H1 (cell line): ENCODE results near the gene ARRB1. TPM values are rescaled to one million over a fixed set of nuclear protein-coding genes. Genes with fewer than 3 reads are reported as not detected.

Source experiments
- CTCF ChIA-PET: fragments of 300-600 bp; sonication (Branson Sonifier 250); formaldehyde crosslinking; loops from one replicate; lab custom pipeline; 2021; ENCODE audit not compliant: partially characterized antibody; lab: Charles Lee
- POLR2A ChIA-PET: fragments of 300-600 bp; sonication (Branson Sonifier 250); formaldehyde crosslinking; loops from one replicate; lab custom pipeline; 2021; ENCODE audit warnings: inconsistent platforms; ENCODE audit not compliant: partially characterized antibody; lab: Charles Lee
- DNase-seq, 2 experiments: peaks; one replicate each; pipeline versions ENCODE4 v3.0.0 to v3.0.0-alpha.2; 2010 to 2022; ENCODE audit warnings: low spot score in 2 of 2, low read depth in 1 of 2, mixed read lengths in 1 of 2
- FAIRE-seq: peaks from 2 replicates; lab custom pipeline; 2011; peaks lifted over from hg19 to GRCh38; lab: Jason Lieb, UNC
- H2AFZ ChIP-seq: 2 replicates; pipeline ENCODE4 v1.8.1; 2012; ENCODE audit warnings: low read length, inconsistent platforms
- H2AK5ac ChIP-seq: 2 replicates; pipeline ENCODE4 v1.6.1; 2013; ENCODE audit warnings: low read depth, low read length
- H2BK120ac ChIP-seq: replicated peaks from 2 replicates; pipeline ENCODE3; 2013; ENCODE audit warnings: low read depth, low read length, inconsistent platforms
- H2BK12ac ChIP-seq: 2 replicates; pipeline ENCODE4 v1.6.1; 2013; ENCODE audit warnings: low read depth, low read length
- H2BK15ac ChIP-seq: 2 replicates; pipeline ENCODE4 v1.6.1; 2013; ENCODE audit warnings: low read length
- H2BK20ac ChIP-seq: 2 replicates; pipeline ENCODE4 v1.6.1; 2013; ENCODE audit warnings: low read length
- H2BK5ac ChIP-seq: 2 replicates; pipeline ENCODE4 v1.6.1; 2013; ENCODE audit warnings: low read depth, low read length
- H3K14ac ChIP-seq: 2 replicates; pipeline ENCODE4 v1.6.1; 2013; ENCODE audit warnings: inconsistent platforms; ENCODE audit not compliant: insufficient read length
- H3K18ac ChIP-seq: 2 replicates; pipeline ENCODE4 v1.6.1; 2013; ENCODE audit warnings: low read length; ENCODE audit errors: extremely low read depth
- H3K23ac ChIP-seq: 2 replicates; pipeline ENCODE4 v1.6.1; 2013; ENCODE audit warnings: inconsistent platforms; ENCODE audit not compliant: insufficient read length
- H3K23me2 ChIP-seq: 2 replicates; pipeline ENCODE4 v1.6.1; 2013; ENCODE audit warnings: low read depth, low read length
- H3K27ac ChIP-seq: 2 replicates; pipeline ENCODE4 v1.6.1; 2011; ENCODE audit warnings: low read depth, low read length, inconsistent platforms
- H3K27me3 ChIP-seq, 4 experiments: replicated peaks in 1 of 4; 1 replicate in 1 of 4; 2 replicates in 3 of 4; pipeline versions ENCODE4 v1.6.1 to v1.8.1; 2011 to 2013; ENCODE audit warnings: low read length in 3 of 4, mild to moderate bottlenecking in 3 of 4, inconsistent platforms in 2 of 4, mixed read lengths in 2 of 4, moderate library complexity in 1 of 4; ENCODE audit not compliant: control insufficient read depth in 3 of 4, insufficient read depth in 3 of 4; ENCODE audit errors: extremely low read depth in 1 of 4
- H3K36me3 ChIP-seq, 4 experiments: 2 replicates each; pipeline versions ENCODE4 v1.6.1 to v1.8.1; 2011 to 2013; ENCODE audit warnings: mild to moderate bottlenecking in 4 of 4, low read length in 3 of 4, moderate library complexity in 2 of 4, control low read depth in 1 of 4, inconsistent platforms in 1 of 4; ENCODE audit not compliant: insufficient read depth in 4 of 4, control insufficient read depth in 2 of 4
- H3K4ac ChIP-seq: replicated peaks from 2 replicates; pipeline ENCODE3; 2013; ENCODE audit warnings: low read length, low read depth, mixed read lengths, inconsistent platforms; ENCODE audit not compliant: insufficient read length
- H3K4me1 ChIP-seq, 4 experiments: replicated peaks in 1 of 4; 1 replicate in 1 of 4; 2 replicates in 3 of 4; pipeline versions ENCODE4 v1.6.1 to v1.8.1; 2011 to 2013; ENCODE audit warnings: low read length in 3 of 4, inconsistent platforms in 2 of 4, mixed read lengths in 1 of 4; ENCODE audit not compliant: insufficient read depth in 4 of 4, control insufficient read depth in 3 of 4
- H3K4me2 ChIP-seq, 2 experiments: 2 replicates each; pipeline versions ENCODE4 v1.6.1 to v1.8.1; 2011 to 2013; ENCODE audit warnings: low read depth in 2 of 2, low read length in 2 of 2, control low read depth in 1 of 2, inconsistent platforms in 1 of 2, mild to moderate bottlenecking in 1 of 2; ENCODE audit not compliant: insufficient read depth in 1 of 2
- H3K4me3 ChIP-seq, 4 experiments: fragments of 200-600, 300-600 bp in 1 of 4; sonication (generic), shearing (Covaris generic), sonication (Bioruptor Twin) in 1 of 4; 2 replicates each; pipeline versions ENCODE4 v1.5.1 to v1.8.1; 2011 to 2016; ENCODE audit warnings: low read length in 4 of 4, low read depth in 3 of 4, control low read depth in 2 of 4, inconsistent platforms in 2 of 4, mild to moderate bottlenecking in 2 of 4, mixed read lengths in 1 of 4, moderate library complexity in 1 of 4; ENCODE audit not compliant: insufficient read depth in 2 of 4; ENCODE audit errors: extremely low read depth in 1 of 4
- H3K56ac ChIP-seq: replicated peaks from 2 replicates; pipeline ENCODE3; 2013; ENCODE audit warnings: low read depth, mild to moderate bottlenecking, mixed read lengths, low read length, inconsistent platforms; ENCODE audit not compliant: insufficient read length
- H3K79me1 ChIP-seq: 2 replicates; pipeline ENCODE4 v1.6.1; 2013; ENCODE audit warnings: low read depth, low read length, control low read depth
- H3K79me2 ChIP-seq, 2 experiments: 2 replicates each; pipeline versions ENCODE4 v1.6.1 to v1.8.1; 2012 to 2013; ENCODE audit warnings: low read length in 2 of 2, mild to moderate bottlenecking in 2 of 2, inconsistent platforms in 1 of 2; ENCODE audit not compliant: insufficient read depth in 2 of 2, control insufficient read depth in 1 of 2
- H3K9ac ChIP-seq, 4 experiments: replicated peaks in 1 of 4; 1 replicate in 1 of 4; 2 replicates in 3 of 4; pipeline versions ENCODE4 v1.6.1 to v1.8.1; 2011 to 2013; ENCODE audit warnings: low read depth in 3 of 4, low read length in 3 of 4, control low read depth in 2 of 4, mild to moderate bottlenecking in 2 of 4, moderate library complexity in 2 of 4, inconsistent platforms in 1 of 4; ENCODE audit errors: extremely low read depth in 1 of 4
- H3K9me3 ChIP-seq, 2 experiments: 2 replicates each; pipeline versions ENCODE4 v1.6.1 to v1.8.1; 2012 to 2013; ENCODE audit warnings: mild to moderate bottlenecking in 2 of 2, moderate library complexity in 2 of 2, control low read depth in 1 of 2, inconsistent platforms in 1 of 2, low read depth in 1 of 2, low read length in 1 of 2, mixed read lengths in 1 of 2; ENCODE audit not compliant: insufficient read depth in 2 of 2
- H4K20me1 ChIP-seq, 2 experiments: replicated peaks in 1 of 2; 2 replicates each; pipeline versions ENCODE3 to v1.8.1; 2011 to 2013; ENCODE audit warnings: inconsistent platforms in 2 of 2, low read length in 2 of 2, mild to moderate bottlenecking in 1 of 2; ENCODE audit not compliant: insufficient read depth in 2 of 2, control insufficient read depth in 1 of 2
- H4K5ac ChIP-seq: 2 replicates; pipeline ENCODE4 v1.6.1; 2013; ENCODE audit warnings: low read length, low read depth, mixed read lengths, inconsistent platforms; ENCODE audit not compliant: insufficient read length
- H4K8ac ChIP-seq: 2 replicates; pipeline ENCODE4 v1.8.0; 2013; ENCODE audit warnings: mild to moderate bottlenecking, moderate library complexity, low read length, inconsistent platforms; ENCODE audit not compliant: insufficient read depth; ENCODE audit errors: extremely low read depth
- H4K91ac ChIP-seq: replicated peaks from 2 replicates; pipeline ENCODE3; 2013; ENCODE audit warnings: low read length, mixed read lengths, inconsistent platforms; ENCODE audit not compliant: insufficient read length
- CREB1 ChIP-seq: IDR thresholded peaks from 2 replicates; pipeline ENCODE4 v1.6.1; 2012; ENCODE audit warnings: inconsistent platforms
- FOSL1 ChIP-seq: IDR thresholded peaks from 2 replicates; pipeline ENCODE4 v1.6.1; 2011; ENCODE audit warnings: mild to moderate bottlenecking, low read depth, low read length, moderate library complexity; ENCODE audit not compliant: insufficient read depth
- KDM4A ChIP-seq: IDR thresholded peaks from one replicate; pipeline ENCODE4 v1.7.1; 2012; ENCODE audit warnings: low read depth, mild to moderate bottlenecking, moderate library complexity, low read length, inconsistent platforms; ENCODE audit not compliant: severe bottlenecking
- RFX5 ChIP-seq: IDR thresholded peaks from 2 replicates; pipeline ENCODE4 v1.6.1; 2011; ENCODE audit warnings: low read depth, low read length, improper control_type of control experiment, borderline replicate concordance
- SP2 ChIP-seq: IDR thresholded peaks from 2 replicates; pipeline ENCODE4 v1.6.1; 2012; ENCODE audit warnings: mild to moderate bottlenecking, low read length, inconsistent platforms
- WGBS, 2 experiments: shearing (Covaris generic) in 1 of 2; methylation state at CpG; one replicate each; pipeline versions ENCODE4 v1.1.6 to v1.1.7; 2013 to 2015; ENCODE audit warnings: low lambda C conversion rate in 2 of 2, mixed read lengths in 2 of 2, inconsistent platforms in 1 of 2, low coverage in 1 of 2, missing lambda C conversion rate in 1 of 2; ENCODE audit not compliant: insufficient replicate concordance in 2 of 2, insufficient coverage in 1 of 2, insufficient read length in 1 of 2; ENCODE audit errors: extremely low coverage in 1 of 2, missing lambda C conversion rate in 1 of 2; 5-methylcytosine and 5-hydroxymethylcytosine counted together
- polyA plus RNA-seq, 7 experiments: library from polyadenylated mRNA; depleted of rRNA in 3 of 7; stranded (reverse) in 5 of 7; unstranded in 2 of 7; fragments of >200 nt in 5 of 7; fragments of 200-250 nt in 2 of 7; gene quantifications; 1 replicate in 5 of 7; 2 replicates in 1 of 7; 4 replicates in 1 of 7; pipeline versions ENCODE4 v1.2.1 to v1.2.3, GENCODE V29; 2011 to 2013; ENCODE audit warnings: missing spikeins in 2 of 7, mixed read lengths in 2 of 7
- total RNA-seq: library from RNA; stranded (reverse); fragmentation: NEBNext Ultra II Directional; extraction: Animal tissue kit (Norgen Biotek cat#: 25700); gene quantifications from 2 replicates; pipeline ENCODE4 v1.2.1, GENCODE V29; 2021

ARRB1 gene
- total and polyA plus RNA-seq, 2 of the 8 experiments (the other 6 are each of a cell fraction or from before 2014, with no cell fraction given) = 9.4 to 31.8 TPM

GRCh38 chr11:75246671-75247350 lies 104.7 kb downstream of the ARRB1 start:
- Histone ChIP-seq H3K36me3 (no peaks in the 10 kb centered on the region), H2BK12ac (no peak overlapping the region), H3K14ac (no peak overlapping the region), H3K27ac (no peak overlapping the region), H2BK120ac (no peak overlapping the region), H3K4me3 (no peak overlapping the region), H3K9ac (no peak overlapping the region), H4K5ac (no peak overlapping the region)
- TF ChIP-seq KDM4A (no peak), SP2 (no peak), CREB1 (no peak), RFX5 (no peak), FOSL1 (no peak)
- TF ChIP-seq, all 59 proteins: peak for 0
- Histone ChIP-seq H2BK20ac (no peak overlapping the region), H4K20me1 (peaks cover 0 to 3% of the 10 kb centered on the region in 2 experiments), H3K18ac (no peak overlapping the region), H2AFZ (no peak overlapping the region), H2AK5ac (no peak overlapping the region), H3K9me3 (no peaks in the 10 kb centered on the region), H3K56ac (no peak overlapping the region), H4K91ac (no peak overlapping the region), H3K4me2 (no peak overlapping the region), H3K23ac (no peak overlapping the region), H2BK15ac (no peak overlapping the region), H3K79me1 (no peaks in the 10 kb centered on the region), H4K8ac (peak overlapping the region; percentile 76; the same call in 1 of the 2 replicates), H3K4ac (no peak overlapping the region), H3K4me1 (peaks cover 0 to 1% (median 0%) of the 10 kb centered on the region in 4 experiments; a peak in 2 of 7 replicates), H3K79me2 (no peaks in the 10 kb centered on the region), H2BK5ac (no peak overlapping the region), H3K23me2 (peaks cover under 1% of the 10 kb centered on the region; the same call in 1 of the 2 replicates), H3K27me3 (peaks cover 18 to 28% (median 24%) of the 10 kb centered on the region in 4 experiments)
- ChIA-PET POLR2A (no interaction called here), CTCF (interaction anchor here (1.0 to 34.9 kb wide), 8 partner anchors 11 to 214 kb away, joined by 3 to 952 read pairs (median 37); partner anchors contain the start of genes KLHL35, SLCO2B1 and TPBGL)
- FAIRE-seq (no peak), DNase-seq (no peak)
- WGBS, 2 experiments = 94% methylated on average over 10 of the region's 11 CpGs; no CpG with 5 or more reads in 1 of the 2 experiments
